Stimulated activated CD4-positive, alpha-beta T cell treated with anti-CD3 and anti-CD28 coated beads, Interleukin-12 subunit alpha, Interleukin-12 subunit beta, amount 100 ng/mL, for 24 hours (primary cell): ENCODE data around the gene DIP2A.
"Not testable (repeated sequence)": the region's sequence is repeated elsewhere in the genome, so short reads cannot be mapped to it uniquely, and the experiment has no call there.

ENCODE experiments used
- DNase-seq, 2 experiments: peaks; one replicate each; pipeline ENCODE4 v3.0.0-alpha.2; 2020; ENCODE audit warnings: low read depth in 2 of 2

Gene DIP2A

GRCh38 chr21:46424621-46425020 is 34.1 kb upstream of the DIP2A start:
- no peak for DNase-seq

DNA sequence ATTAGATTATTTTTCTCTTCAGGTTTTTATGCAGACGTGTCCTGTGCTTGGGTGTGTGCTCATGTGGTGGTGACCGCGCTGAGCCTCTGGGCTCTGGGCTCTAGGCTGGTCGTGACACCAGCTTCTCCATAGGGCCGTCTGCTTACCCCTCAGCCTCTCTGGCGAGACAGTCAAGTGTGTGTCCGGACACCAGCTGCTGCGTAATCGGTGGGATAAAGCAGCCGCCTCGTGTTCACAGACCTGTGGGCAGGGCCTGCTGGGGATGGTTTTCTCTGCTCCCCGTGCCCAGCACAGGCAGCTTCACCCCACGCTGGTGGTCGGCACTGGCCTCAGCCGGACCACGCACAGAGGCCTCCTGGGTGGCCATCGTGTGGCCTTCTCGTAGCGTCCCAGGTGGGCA is 33.6 kb upstream of the DIP2A start:
- DNase-seq, result no peak

DNA sequence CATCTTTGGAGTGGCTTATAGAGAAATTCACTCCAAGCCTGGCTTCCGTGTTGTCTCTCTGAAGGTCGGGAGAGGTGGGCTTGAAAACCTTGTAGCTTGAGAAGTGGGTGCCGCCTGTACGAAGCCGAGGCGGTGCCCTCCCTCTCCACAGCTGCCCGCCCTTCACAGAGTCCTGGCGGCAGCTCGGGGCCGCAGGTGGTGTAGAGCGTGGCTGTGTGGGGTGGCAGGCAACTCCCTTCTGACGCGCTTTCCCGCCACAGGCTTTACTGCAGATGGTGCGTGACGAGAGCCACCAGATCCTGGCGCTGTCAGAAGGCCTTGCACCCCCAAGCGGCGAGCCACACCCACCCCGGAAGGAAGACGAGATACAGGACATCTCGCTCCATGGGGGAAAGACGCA is 33.1 kb upstream of the DIP2A start:
- DNase-seq, result no peak

- no peak for DNase-seq
Measured at GRCh38 chr21:46426313-46427046, 32.2 kb upstream of the DIP2A start.

DNA sequence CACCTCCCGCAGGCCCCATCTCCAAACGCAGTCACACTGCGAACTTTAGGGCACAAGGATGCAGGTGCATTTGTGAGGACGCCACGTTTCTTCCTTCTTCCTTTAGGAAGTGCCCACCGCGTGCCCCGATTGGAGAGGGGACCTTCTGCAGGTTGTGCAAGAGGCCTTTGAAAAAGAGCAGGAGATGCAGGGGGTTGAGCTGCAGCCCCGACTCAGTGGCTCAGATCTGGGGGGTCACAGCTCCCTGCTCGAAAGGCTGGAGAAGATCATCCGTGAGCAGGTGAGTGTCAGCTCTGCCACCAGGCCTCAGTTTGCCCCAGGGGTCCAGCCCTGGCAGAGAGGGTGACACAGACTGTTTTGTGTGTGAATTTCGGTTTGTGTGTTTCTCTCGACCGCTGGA is 31.2 kb upstream of the DIP2A start:
- no peak for DNase-seq

GRCh38 chr21:46428286-46428685 is 30.4 kb upstream of the DIP2A start:
- DNase-seq, result no peak

- no peak for DNase-seq
Measured at GRCh38 chr21:46428987-46429710, 29.5 kb upstream of the DIP2A start.

- no peak for DNase-seq
Measured at GRCh38 chr21:46429754-46430681, 28.7 kb upstream of the DIP2A start.

DNA sequence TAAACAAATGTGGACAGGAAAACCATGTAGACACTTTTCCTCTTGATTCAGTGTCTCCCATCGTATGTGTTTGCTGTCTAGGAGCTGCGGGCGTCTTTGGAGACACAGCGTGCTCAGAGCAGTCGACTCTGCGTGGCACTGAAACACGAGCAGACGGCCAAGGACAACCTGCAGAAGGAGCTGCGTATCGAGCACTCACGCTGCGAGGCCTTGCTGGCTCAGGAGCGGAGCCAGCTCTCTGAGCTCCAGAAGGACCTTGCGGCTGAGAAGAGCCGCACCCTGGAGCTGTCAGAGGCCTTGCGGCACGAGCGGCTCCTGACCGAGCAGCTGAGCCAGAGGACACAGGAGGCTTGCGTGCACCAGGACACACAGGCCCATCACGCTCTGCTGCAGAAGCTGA is 27.2 kb upstream of the DIP2A start:
- no peak for DNase-seq

DNA sequence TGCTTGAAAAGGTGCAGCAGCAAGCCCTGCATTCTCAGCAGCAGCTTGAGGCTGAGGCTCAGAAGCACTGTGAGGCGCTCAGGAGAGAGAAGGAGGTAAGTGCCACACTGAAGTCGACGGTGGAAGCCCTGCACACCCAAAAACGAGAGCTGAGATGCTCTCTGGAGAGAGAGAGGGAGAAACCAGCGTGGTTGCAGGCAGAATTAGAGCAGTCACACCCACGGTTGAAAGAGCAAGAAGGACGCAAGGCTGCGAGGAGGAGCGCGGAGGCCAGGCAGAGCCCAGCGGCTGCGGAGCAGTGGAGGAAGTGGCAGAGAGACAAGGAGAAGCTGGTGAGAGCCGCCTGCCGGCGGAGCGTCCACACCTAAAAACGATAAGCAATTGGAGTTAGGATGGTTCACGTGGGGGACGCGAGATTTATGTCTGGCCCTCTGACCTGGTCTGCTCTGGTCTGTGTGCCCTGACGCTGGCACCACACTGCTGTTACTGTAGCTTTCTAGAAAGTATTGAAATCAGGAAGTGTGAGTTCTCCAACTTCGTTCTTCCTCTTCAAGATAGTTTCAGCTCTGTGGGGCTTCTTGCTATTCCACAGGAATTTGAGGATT is 26.7 kb upstream of the DIP2A start:
- no peak for DNase-seq

DNA sequence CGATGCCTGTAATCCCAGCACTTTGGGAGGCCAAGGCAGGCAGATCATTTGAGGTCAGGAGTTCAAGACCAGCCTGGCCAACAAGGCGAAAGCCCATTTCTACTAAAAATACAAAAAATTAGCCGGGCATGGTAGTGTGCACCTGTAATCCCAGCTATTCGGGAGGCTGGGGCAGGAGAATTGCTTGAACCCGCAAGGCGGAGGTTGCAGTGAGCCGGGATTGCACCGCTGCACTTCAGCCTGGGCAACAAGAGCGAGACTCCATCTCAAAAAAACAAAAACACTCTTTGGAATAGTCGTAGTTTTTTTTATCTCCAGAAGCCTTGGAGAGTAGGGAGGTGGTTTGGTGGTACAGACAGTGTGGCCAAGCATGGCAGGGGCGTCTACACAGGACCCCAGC is 25.6 kb upstream of the DIP2A start:
- not testable (repeated sequence) for DNase-seq

- DNase-seq, result no peak
Measured at GRCh38 chr21:46434322-46434958, 24.3 kb upstream of the DIP2A start.

DNA sequence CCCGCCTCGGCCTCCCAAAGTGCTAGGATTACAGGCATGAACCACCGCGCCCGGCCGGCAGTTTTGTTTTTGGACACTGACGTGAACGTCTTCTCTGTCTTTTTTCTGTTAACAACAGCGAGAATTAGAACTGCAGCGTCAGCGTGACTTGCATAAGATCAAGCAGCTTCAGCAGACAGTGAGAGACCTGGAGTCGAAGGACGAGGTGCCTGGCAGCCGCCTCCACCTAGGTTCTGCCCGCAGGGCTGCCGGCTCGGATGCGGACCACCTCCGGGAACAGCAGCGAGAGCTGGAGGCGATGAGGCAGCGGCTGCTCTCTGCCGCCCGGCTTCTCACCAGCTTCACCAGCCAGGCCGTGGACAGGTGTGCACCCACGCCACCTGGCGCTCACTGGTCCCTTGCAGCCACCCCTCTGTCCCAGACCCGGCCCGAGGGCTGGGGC is 22.9 kb upstream of the DIP2A start:
- DNase-seq, result no peak

- DNase-seq, result no peak
Measured at GRCh38 chr21:46436621-46437020, 22.1 kb upstream of the DIP2A start.

GRCh38 chr21:46437096-46437498 is 21.6 kb upstream of the DIP2A start:
- DNase-seq, result no peak

DNA sequence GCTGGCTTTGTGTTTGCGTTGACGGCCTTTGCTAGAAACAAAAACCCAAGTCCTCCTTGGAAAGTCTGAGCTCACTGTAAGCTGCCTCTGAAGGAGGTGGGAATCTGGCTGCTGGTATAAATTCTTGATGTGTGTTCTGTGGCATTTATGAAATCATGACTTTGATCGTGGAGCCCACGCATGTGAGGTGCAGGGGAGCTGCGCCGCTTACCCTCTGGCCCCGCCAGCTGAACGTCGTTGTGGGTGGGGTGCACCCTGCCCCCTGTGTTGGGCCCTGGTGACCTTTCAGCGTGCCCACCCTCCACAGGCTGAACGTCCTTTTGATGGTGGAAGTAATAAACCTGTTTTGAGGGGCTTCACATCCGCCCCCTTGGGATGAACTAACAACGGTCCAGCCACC is 21.2 kb upstream of the DIP2A start:
- DNase-seq, result no peak

DNA sequence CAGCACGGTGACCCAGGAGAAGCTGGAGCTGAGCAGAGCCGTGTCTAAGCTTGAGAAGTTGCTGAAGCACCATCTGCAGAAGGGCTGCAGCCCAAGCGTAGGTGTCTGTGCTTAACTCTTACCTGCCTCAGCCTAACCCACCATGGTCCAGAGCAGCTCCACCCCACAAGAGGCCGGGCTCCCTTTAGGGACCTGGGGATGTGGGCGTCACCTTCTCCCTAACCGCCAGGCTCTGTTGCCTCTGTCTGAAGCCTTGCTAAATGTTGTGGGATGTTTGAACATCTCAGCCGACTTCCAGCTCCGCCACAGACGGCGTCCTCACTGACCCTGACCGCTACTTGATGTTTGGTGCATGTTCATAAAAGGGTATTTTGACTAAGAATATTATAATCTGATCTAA is 20.4 kb upstream of the DIP2A start:
- no peak for DNase-seq

- DNase-seq, result no peak
Measured at GRCh38 chr21:46439906-46440305, 18.8 kb upstream of the DIP2A start.

GRCh38 chr21:46441331-46441730 is 17.4 kb upstream of the DIP2A start:
- DNase-seq, result no peak

- DNase-seq, result no peak
Measured at GRCh38 chr21:46441961-46442498, 16.7 kb upstream of the DIP2A start.

GRCh38 chr21:46442938-46443337 is 15.8 kb upstream of the DIP2A start:
- no peak for DNase-seq
